Activated CD8-positive, alpha-beta memory T cell treated with anti-CD3 and anti-CD28 coated beads, Interleukin-2, amount 50 U/mL, for 4 hours (primary cell): Measurements from ENCODE around the gene DTWD1.
"Not testable (repeated sequence)": the region's sequence is repeated elsewhere in the genome, so short reads cannot be mapped to it uniquely, and the experiment has no call there.

Experiments
- DNase-seq: peaks from one replicate; pipeline ENCODE4 v3.0.0-alpha.2; 2020

Gene DTWD1

DNA sequence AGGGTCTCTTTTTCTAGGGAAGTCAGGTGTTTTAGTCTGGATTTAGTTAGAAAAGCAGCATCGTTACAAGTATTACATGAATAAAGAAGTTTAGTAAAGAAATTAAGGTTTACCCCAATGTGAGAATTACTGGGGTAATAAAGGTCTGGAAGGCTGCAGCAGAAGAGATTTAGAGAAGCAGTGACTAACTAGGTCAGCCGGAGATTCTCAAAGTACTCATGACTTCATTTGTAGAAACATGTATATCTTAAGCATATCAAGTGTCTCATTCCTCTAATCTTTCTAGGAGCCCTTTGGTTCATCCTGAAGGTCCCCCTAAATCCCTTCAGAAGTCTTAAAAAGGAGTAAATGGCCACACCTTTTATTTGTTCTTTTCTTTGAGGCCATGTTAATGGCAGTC, 26.0 kb downstream of the DTWD1 start:
- no peak for DNase-seq

GRCh38 chr15:49649987-49650386, 29.1 kb downstream of the DTWD1 start:
- no peak for DNase-seq

DNA sequence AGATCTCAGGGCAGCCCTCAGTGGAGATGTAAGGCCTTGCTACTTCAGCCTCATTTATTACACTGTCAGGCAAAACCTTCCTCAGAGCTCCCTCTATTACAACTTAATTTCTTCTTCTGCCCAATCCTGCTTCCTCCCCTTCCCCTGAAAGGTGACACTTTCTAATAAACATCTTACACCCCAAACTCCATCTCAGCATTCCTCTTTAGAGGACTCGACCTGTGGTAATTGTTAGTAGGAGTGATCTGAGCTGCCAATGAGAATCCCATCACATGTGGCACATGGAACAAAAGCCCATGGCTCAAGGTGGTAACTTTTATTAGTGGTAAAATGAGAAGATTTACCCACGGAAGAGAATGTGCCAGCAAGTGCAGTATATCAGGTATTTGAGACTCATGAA, 29.8 kb downstream of the DTWD1 start:
- no peak for DNase-seq

DNA sequence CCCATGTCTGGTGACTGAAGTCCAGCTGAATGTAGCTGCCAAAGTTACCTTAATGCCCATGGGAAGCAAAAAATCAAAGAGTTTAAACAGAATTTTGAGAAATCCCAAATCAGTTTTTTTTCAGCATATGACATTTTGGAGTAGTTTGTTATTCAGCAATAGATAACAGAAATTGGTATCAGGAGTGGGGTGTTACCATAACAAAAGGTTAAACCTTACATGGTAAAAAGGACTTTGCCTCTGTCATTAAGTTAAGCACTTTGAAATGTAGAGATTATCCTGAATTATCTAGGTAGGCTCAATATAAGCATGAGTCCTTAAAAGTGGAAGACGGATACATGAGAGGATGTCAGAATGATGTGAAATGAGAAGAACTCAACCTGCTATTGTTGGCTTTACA, 32.1 kb downstream of the DTWD1 start:
- no peak for DNase-seq

GRCh38 chr15:49656734-49657133, 35.9 kb downstream of the DTWD1 start:
- no peak for DNase-seq

DNA sequence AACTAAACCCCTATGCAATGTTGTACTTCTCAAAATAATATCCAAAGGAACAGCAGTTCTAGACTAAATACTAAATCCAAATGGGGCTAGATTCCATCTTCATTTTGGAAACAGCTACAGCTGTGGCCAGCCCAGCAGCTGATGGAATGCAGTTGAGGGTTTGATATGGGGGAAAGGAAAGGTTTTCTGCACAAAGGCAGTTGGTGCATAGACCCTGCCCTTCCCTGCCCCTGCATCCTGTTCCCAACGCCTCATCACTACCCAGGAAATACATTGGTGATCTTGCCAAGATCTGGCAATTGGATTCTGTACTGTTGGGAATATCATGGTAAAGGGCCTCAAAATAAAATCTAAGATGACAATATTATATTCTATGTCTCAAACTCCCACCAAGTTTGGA, 43.9 kb downstream of the DTWD1 start:
- DNase-seq = no peak

DNA sequence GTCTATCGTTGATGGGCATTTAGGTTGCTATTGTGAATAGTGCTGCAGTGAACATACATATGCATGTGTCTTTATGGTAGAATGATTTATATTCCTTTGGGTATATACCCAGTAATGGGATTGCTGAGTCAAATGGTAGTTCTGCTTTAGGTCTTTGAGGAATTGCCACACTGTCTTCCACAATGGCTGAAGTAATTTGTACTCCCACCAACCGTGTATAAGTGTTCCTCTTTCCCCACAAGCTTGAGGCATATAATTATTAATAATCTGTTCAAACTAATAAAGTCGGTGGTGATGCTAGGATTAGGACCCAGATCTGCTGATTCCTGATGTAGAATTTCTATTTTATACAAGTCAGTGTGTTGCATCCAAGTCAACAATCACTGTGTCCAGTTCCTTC, 45.6 kb downstream of the DTWD1 start:
- DNase-seq = not testable (repeated sequence)

GRCh38 chr15:49669288-49669687, 48.4 kb downstream of the DTWD1 start:
- DNase-seq = no peak

- no peak for DNase-seq
These were observed 53.0 kb downstream of the DTWD1 start for GRCh38 chr15:49673861-49674260.

DNA sequence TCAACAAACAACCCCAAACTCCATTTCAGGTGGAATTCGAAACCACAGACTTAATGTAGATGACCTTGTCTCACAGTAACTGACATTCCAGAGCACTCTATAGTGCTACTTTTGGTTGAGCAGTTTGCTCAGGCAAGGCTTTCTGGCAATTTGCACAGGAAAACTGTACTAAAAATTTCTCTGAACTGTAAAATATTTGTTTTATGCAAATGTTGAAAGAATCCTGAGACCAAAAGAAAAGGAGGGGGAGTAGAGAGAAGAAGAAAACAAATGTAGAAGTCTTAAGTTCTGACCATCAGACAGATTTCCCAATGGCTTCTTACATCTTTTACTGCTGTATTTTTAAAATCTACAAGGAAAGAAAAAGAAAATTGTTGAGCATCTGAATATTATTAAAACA, 53.5 kb downstream of the DTWD1 start:
- DNase-seq = no peak

DNA sequence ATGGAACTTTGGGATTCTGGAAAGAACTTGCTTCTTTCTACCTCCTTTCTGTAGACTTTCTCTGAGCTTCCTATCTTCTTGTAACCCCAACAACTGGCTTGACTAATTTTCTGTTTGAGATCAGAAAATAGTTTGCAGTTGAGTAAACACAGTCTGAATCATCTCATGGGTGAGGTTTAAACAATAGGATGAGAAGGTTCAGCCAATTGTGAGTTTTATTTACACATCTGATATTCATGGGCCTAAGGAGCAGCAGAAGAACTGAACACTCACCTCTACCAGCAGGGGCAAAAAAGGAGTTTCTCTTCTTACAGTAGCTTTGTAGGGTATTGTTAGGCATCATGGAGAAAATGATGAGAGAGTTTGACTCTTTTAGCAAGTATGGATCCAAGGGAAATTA, 54.2 kb downstream of the DTWD1 start:
- DNase-seq = no peak

- DNase-seq = no peak
These were observed 57.8 kb downstream of the DTWD1 start for GRCh38 chr15:49678655-49679054.

DNA sequence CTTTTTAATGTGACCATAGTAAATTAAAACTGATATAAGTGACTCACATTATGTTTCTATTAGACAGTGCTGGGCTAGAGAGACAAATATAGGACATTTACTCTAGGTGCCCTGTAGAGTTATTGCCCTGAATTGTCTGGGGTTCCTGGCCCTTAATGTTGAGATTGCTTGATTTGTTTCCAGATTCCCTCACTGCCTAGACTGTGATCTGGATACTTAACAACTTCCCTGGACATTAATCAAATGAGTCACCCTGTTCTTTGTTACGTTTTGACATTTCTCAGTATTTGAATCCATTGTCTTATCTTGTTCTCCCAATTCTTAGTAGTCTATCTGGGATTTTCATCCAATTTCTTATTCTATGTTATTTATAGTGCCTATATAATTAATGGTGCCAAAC, 65.8 kb downstream of the DTWD1 start:
- DNase-seq = no peak

- no peak for DNase-seq
These were observed 67.4 kb downstream of the DTWD1 start for GRCh38 chr15:49688135-49688790.

GRCh38 chr15:49692514-49693090, 71.8 kb downstream of the DTWD1 start:
- DNase-seq = no peak

DNA sequence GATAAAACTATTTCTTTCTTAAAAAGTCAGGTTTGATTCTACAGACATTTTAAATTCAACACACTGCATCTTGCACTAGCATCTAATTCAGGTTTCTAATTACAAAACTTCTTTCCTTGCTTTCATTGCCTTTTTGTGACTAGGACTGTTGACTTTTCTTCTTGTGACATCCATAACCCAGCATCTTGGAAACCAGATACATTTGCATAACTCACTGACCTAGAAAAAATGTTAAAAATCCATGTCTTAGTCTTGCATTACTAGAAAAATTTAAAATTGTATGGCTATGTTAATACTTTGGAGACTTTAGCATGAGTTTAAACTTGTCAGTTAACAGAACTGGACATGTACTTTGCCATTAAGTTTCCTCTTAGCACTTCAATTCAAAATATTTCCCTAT, 72.7 kb downstream of the DTWD1 start:
- no peak for DNase-seq

DNA sequence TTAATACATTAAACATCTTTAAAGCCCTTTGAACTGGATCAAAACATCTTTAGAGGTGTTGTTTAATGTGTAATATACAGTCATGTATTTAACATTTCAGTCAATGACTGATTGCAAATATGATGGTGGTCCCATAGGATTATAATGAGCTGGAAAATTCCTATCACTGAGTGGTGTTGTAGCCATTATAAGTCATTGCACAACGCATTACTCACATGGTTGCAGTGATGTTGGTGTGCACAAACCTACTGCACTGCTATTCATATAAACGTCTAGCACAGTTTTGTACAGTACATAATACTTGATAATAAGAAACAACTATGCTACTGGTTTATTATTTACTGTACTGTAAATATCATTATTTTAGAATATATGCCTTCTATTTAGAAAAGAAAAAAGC, 75.6 kb downstream of the DTWD1 start:
- DNase-seq = no peak

DNA sequence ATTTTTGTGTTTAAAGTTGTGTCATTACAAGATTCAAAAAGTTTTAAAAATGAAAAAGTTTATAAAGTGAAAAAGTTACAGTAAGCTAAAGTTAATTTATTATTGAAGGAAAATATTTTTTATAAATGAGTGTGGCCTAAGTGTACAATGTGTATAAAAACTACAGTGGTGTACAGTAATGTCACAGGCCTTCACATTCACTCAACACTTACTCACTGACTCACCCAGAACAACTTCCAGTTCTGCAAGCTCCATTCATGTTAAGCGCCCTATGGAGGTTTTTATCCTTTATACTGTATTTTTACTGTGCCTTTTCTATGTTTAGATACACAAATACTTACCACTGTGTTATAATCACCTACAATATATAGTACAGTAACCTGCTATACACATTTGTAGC, 76.3 kb downstream of the DTWD1 start:
- no peak for DNase-seq

DNA sequence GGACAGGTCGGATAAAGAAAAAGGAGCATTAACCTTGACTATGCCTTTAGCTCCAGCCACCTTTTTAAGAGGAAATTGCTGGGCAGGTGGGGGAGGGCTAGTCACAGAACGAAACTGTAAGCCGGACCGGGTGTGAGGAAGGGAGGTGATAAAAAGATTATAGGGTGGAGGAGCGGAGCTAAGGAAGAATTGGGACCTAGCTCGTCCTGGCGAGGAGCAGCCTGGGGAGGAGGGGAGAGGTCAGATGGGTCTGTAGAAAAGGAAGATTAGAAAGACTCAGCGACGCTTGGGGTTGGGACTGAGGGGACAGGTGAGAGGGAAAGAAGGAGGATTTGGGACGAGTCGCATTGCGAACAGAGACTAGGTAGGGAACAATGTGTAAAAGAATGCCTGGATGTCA, 82.1 kb downstream of the DTWD1 start:
- DNase-seq = not testable (repeated sequence)
